GM12801 (cell line): Measurements from ENCODE around the gene TBCD.

ENCODE experiments used
- TF ChIP-seq, protein P1 (sequence below): IDR thresholded peaks from one replicate; pipeline ENCODE4 v1.5.1; 2011; ENCODE audit warnings: control low read depth; ENCODE audit not compliant: insufficient read length; ENCODE audit errors: extremely low read depth

Gene TBCD

GRCh38 chr17:82750241-82750908 lies 1.5 kb upstream of the TBCD start:
- TF ChIP-seq, protein P1, sequence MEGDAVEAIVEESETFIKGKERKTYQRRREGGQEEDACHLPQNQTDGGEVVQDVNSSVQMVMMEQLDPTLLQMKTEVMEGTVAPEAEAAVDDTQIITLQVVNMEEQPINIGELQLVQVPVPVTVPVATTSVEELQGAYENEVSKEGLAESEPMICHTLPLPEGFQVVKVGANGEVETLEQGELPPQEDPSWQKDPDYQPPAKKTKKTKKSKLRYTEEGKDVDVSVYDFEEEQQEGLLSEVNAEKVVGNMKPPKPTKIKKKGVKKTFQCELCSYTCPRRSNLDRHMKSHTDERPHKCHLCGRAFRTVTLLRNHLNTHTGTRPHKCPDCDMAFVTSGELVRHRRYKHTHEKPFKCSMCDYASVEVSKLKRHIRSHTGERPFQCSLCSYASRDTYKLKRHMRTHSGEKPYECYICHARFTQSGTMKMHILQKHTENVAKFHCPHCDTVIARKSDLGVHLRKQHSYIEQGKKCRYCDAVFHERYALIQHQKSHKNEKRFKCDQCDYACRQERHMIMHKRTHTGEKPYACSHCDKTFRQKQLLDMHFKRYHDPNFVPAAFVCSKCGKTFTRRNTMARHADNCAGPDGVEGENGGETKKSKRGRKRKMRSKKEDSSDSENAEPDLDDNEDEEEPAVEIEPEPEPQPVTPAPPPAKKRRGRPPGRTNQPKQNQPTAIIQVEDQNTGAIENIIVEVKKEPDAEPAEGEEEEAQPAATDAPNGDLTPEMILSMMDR, result no peak

DNA sequence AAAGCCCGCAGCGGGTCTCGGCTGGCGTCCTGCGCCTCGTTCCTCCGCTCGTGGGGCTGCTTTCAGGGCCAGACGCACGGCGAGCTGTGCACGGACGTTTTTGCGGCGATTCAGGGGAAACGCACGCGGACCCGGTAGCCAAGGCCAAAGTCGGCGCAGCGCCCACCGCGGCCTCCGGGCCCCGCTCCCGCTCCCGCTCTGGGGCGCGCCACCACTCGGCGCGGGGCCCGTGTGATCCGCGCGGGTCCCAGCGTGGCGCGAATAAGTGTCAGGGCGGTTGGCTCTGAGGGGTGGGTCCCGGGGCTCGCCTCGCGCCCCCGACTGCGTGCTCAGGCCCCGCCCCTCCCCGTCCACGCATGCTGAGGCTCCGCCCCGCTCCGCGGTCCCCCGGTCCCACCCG lies 694 bp upstream of the TBCD start:
- TF ChIP-seq, protein P1, result no peak

GRCh38 chr17:82752371-82753200 lies 721 bp downstream of the TBCD start:
- TF ChIP-seq, protein P1, result no peak

DNA sequence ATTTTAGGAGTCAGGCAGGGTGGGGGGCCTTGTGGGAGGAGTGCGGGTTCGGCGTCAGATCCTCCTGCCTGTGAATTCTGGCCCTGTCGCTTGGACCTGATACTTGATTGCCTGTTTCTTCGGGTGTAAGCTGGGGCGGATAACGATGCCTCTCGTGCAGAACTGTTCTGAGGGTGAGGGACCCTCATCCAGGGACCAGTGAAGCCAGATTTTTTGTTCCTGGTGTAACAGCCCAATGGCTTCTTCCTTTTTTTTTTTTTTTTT lies 1.3 kb downstream of the TBCD start:
- TF ChIP-seq, protein P1, result no peak

DNA sequence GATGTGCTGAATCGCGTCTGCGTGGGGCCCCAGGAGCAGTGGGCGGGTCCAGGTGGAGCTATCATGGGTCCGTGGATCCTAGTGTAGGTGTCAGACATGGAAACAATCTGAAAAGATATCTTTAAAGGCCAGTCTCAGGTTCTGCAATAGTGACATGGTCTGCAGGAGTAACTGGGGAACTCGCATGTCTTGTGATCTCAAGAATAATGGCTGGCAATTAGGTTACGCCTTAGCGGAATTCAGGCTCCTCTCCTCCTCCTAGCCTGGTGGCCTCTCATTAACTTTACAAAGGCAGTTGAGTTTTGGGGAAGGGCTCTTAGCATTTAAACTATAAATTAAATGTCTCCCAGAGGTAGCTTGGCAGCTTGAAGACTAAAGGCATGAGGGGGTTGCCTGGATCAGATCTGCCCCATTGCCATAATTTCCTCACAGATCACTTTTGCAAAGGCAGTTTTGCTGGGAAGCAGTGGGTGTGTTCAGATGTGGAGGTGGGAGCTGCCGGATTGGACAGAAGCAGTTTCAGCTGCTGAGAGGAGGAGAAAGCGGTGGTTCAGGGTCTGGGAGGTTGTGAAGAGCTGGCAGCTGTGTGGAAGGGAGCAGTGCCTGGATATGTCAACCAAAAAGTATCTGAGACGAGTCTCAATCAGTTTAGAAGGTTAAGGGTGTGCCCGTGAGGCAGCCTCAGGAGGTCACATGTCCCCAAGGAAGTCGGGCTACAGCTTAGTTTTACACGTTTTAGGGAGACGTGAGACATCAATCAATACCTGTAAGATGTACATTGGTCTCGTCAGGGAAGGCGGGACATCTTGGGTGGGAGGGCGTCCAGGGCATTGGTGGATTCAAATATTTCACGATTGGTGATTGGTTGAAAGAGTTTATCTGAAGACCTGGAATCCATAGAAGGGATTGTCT lies 2.7 kb downstream of the TBCD start:
- TF ChIP-seq, protein P1, result no peak

DNA sequence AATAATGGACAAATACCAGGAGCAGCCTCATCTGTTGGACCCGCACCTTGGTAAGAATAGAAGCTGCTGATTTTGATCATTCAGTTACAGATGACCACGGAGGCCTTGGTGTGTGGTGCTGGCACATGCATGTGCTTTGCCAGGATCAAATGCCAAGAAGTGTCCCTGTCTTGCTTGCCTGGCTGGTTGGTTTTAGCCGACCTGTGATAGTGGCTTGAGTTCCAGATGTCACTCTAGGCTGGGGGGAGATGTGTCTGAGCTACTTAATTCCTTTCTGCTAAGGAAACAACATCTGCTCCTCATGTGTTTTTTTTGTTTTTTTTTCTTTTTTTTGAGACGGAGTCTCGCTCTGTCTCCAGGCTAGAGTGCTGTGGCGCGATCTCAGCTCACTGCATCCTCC lies 4.3 kb downstream of the TBCD start:
- TF ChIP-seq, protein P1, result no peak

DNA sequence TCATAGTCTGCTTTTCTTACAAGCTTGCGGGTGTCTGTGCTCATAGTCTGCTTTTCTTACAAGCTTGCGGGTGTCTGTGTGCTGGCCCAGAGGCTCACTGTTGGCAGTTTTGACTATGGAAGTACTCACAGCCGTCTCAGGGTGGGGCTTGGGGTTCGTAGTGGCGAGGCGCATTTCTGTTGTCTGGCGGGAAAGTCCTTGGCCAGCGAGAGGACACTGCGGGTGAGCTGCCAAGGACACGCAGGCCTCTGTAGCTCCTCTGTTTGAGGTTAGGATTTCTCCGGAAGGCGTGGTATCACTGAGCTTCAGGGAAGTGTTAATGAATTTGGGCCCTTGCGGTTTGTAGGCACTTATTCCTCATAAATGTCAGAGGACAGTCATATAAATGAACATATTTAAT lies 13.5 kb downstream of the TBCD start:
- TF ChIP-seq, protein P1, result no peak
